BLaER1 treated with 17β-estradiol and CSF1 and Interleukin-3, amounts not matched to agents 10 nM and 100 nM (cell line): Measurements from ENCODE around the gene NECTIN4.

Source experiments
- H3K27ac ChIP-seq, 11 experiments: shearing (Covaris generic); formaldehyde crosslinking; 2 replicates each; pipeline ENCODE4 v1.8.1; 2022
- H3K27me3 ChIP-seq, 11 experiments: shearing (Covaris generic); formaldehyde crosslinking; 2 replicates each; pipeline ENCODE4 v1.8.1; 2022
- H3K36me3 ChIP-seq, 11 experiments: shearing (Covaris generic); formaldehyde crosslinking; 2 replicates each; pipeline ENCODE4 v1.8.1; 2022
- H3K4me1 ChIP-seq, 10 experiments: shearing (Covaris generic); formaldehyde crosslinking; 2 replicates each; pipeline ENCODE4 v1.8.1; 2022
- H3K4me2 ChIP-seq, 11 experiments: shearing (Covaris generic); formaldehyde crosslinking; 2 replicates each; pipeline ENCODE4 v1.8.1; 2022
- H3K4me3 ChIP-seq, 10 experiments: shearing (Covaris generic); formaldehyde crosslinking; 2 replicates each; pipeline ENCODE4 v1.8.1; 2022
- H3K9ac ChIP-seq, 11 experiments: shearing (Covaris generic); formaldehyde crosslinking; 2 replicates each; pipeline ENCODE4 v1.8.1; 2022
- H3K9me3 ChIP-seq, 11 experiments: shearing (Covaris generic); formaldehyde crosslinking; replicated peaks in 1 of 11; 2 replicates each; pipeline ENCODE4 v1.8.1; 2022
- H4K20me1 ChIP-seq, 11 experiments: shearing (Covaris generic); formaldehyde crosslinking; 2 replicates each; pipeline ENCODE4 v1.8.1; 2022
- Cebpa-rat ChIP-seq, 11 experiments: shearing (Covaris generic); IDR thresholded peaks; 2 replicates each; pipeline ENCODE4 v1.8.1; 2022

NECTIN4 gene

DNA sequence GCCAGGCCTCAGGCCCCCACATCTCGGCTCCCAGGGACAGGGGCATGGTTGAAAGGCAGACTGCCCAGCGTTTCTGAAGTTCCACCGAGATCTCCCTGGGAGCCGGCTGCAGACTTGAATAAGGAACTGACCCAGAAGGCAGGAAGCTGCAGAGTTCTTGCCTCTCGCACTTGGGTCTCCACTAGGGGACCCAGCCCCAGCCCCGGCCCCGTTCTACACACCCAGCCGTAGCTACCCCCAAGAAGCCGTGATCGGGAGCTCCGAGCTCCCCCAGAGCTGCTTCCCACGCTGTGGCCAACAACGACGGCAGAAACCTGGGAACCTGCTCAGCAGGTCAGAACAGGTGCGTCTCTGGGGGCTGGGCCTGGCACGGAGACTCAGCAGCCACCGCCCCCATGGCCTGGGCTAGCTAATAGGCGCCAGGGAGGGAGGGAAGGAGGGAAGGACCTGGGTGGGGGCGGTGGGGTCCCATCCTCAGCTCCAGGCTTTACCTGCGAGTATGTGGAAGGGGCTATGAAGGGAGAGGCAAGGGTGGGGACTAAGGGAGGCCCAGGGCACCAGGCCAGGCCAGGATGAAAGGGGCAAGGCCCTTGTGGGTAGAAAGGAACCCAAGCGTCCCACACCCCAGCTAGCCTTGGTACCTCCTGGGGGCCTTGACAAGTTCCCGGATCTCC lies at the start of gene NECTIN4:
Gene NECTIN4 (minus strand): TSS at position 308 of the 674 bp plus-strand sequence. CDS start 262 bp downstream, at position 46.
- H3K27ac ChIP-seq: peak within 1 kb of the TSS in 4 of 11 experiments; percentile 5 to 50 (median 28); a peak in 4 of 22 replicates

DNA sequence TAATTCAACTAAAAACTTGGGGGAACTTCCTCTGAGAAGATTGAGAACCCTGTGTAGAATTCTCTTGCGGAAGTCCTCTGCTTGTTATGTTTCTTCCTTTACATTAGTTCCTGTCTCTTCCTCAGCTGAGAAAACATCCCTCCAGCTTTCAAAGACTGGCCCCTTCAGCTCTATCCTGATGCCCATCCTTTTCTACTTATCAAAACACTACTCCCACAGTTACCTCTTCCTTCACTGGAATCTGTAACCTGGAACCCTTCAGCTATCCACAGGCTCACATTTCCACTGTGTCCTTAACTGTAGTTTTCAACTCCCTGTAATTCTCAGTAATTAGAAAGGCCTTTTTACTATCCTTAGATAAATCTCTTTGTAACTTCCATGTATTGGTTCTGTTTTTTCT lies 49.1 kb upstream of the NECTIN4 start:
- Histone ChIP-seq H3K27me3 (no peaks in the 10 kb centered on the region), H3K9me3 (no peaks in the 10 kb centered on the region), H3K27ac (no peak overlapping the region; a peak in 1 of 22 replicates), H3K4me3 (no peak overlapping the region), H3K4me1 (peaks cover 8 to 61% (median 23%) of the 10 kb centered on the region in 10 experiments), H3K9ac (peak overlapping the region in 2 of 11 experiments; percentile 6 to 19; a peak in 1 of 22 replicates), H3K36me3 (peaks cover 0 to 17% (median 3%) of the 10 kb centered on the region in 11 experiments; a peak in 4 of 22 replicates), H3K4me2 (peak overlapping the region in 3 of 11 experiments; percentile 8 to 50 (median 13); a peak in 3 of 22 replicates), H4K20me1 (0 out of 22 replicates have a peak, but pooled peaks cover 0 to 7% (median 0%) of the 10 kb centered on the region in 11 experiments)
- no peak for TF ChIP-seq Cebpa-rat (IDR thresholded peaks at IDR 0.05)

More for the DNA sequence above, at the start of gene NECTIN4:
- Histone ChIP-seq H3K4me1 (peaks cover 0 to 83% (median 15%) of the 10 kb centered on the region in 10 experiments; a peak in 10 of 20 replicates), H3K9ac (peak within 1 kb of the TSS in 2 of 11 experiments; percentile 19 to 21; a peak in 2 of 22 replicates), H3K27me3 (no peaks in the 10 kb centered on the region), H3K4me2 (peak within 1 kb of the TSS in 4 of 11 experiments; percentile 39 to 85 (median 74); a peak in 8 of 22 replicates), H3K4me3 (no peak within 1 kb of the TSS), H3K9me3 (no peaks in the 10 kb centered on the region), H4K20me1 (no peaks in the 10 kb centered on the region), H3K36me3 (no peaks in the 10 kb centered on the region)
- no peak for TF ChIP-seq Cebpa-rat (IDR thresholded peaks at IDR 0.05)

DNA sequence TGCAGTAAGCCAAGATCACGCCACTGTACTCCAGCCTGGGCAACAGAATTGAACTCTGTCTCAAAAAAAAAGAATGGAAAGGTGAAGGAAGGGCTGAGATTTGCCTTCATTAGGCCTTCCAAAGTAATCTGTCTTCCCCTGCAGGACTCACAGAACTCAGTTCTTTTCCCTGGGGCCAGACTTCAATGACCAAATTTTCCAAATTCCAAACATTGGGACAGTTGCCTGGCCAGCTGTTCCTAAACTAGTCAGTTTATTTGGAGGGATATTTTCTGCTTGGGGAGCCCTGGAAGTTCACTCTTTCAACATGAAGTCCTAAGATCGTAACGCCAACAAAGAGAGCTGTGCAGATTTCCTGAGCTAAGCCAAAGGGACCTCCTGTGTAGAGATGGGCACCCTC lies 48.5 kb upstream of the NECTIN4 start:
- Histone ChIP-seq H3K27me3 (no peaks in the 10 kb centered on the region), H4K20me1 (0 out of 22 replicates have a peak, but pooled peaks cover 0 to 7% (median 0%) of the 10 kb centered on the region in 11 experiments), H3K27ac (no peak overlapping the region; a peak in 1 of 22 replicates), H3K9me3 (no peaks in the 10 kb centered on the region), H3K36me3 (peaks cover 0 to 17% (median 3%) of the 10 kb centered on the region in 11 experiments; a peak in 4 of 22 replicates), H3K4me3 (no peak overlapping the region), H3K4me2 (peak overlapping the region in 3 of 11 experiments; percentile 8 to 50 (median 13); a peak in 4 of 22 replicates), H3K9ac (peak overlapping the region in 2 of 11 experiments; percentile 6 to 13; a peak in 1 of 22 replicates), H3K4me1 (peaks cover 10 to 62% (median 24%) of the 10 kb centered on the region in 10 experiments)
- no peak for TF ChIP-seq Cebpa-rat (IDR thresholded peaks at IDR 0.05)

DNA sequence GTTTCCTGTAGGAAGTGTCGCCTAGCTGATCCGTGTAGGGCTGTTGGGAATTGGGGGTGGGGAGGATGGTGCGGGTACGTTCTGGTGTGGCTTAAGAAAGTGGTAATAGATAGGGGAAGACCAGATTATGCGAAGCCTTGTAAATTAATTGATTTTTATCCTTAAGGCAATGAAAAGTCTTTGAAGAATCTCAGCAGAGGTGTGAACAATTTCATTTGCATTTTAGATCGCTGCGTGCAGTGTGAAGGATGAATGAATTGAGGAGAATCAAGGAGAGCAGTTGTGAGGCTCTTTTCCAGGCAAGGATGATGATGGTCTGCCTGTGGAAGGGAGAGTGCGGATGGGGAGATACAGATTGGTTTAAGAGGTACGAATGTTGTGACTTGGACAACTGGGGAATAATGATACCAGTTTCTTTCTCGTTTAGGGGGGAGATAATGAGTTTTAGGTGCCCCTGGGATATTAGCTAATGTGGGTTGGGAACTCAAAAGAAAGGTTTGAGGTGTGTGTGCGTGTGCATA lies 43.9 kb upstream of the NECTIN4 start:
- no peak for TF ChIP-seq Cebpa-rat (IDR thresholded peaks at IDR 0.05)
- Histone ChIP-seq H3K27me3 (no peaks in the 10 kb centered on the region), H4K20me1 (peaks cover 0 to 28% (median 7%) of the 10 kb centered on the region in 11 experiments; a peak in 10 of 22 replicates), H3K4me1 (peaks cover 42 to 83% (median 58%) of the 10 kb centered on the region in 10 experiments), H3K36me3 (peaks cover 20 to 42% (median 26%) of the 10 kb centered on the region in 11 experiments), H3K9me3 (no peaks in the 10 kb centered on the region), H3K27ac (peak overlapping the region; percentile 87 to 98 (median 95)), H3K9ac (peak overlapping the region; percentile 88 to 96 (median 93)), H3K4me2 (peak overlapping the region; percentile 83 to 96 (median 91)), H3K4me3 (peak overlapping the region; percentile 71 to 87 (median 82))

DNA sequence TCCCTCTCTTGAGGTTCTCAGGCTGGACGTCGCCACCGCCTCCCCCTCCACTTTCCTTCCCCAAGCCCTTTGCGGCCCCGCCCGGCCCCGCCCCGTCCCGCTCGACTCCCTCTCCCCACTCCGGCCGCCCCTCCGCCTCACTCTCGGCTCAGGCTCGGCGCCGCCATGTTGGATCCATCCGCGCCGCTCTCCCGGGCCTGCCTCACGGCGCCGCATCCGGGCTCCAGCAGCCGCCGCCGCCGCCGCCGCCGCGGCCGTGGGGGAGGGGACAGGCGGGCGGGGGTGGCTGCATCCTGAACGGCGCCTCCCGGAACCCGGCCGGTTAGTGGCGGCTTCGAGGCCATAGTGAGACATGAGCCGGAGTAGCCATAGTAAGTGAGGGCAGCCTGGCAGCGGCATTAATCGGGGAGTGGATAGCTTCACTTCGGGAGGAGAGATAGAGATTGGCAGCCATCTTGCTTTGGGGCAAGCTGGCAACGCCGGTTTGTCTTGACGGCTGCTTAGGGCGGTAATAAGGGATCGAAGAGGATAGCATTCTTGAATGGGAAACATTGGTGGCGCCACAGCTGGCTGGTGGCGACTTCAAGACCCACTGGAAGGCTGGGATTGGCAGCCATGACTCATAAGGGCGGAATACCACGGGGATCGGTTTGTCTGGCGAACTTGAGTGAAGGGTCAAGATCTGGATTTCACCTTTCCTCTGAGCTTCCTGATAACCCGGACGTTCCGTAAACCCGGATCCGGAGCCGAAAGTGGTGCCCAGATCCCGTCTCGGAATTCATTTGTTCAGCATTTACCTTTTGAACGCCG lies 43.3 kb upstream of the NECTIN4 start, which contains the start of gene DEDD:
Gene DEDD (minus strand): TSS at position 258 of the 810 bp plus-strand sequence. CDS start 8,205 bp downstream, outside the sequence.
- peaks cover 27 to 49% (median 33%) of the 10 kb centered on the region in 11 experiments for H3K36me3 ChIP-seq
- peak within 1 kb of the TSS; percentile 71 to 87 (median 82) for H3K4me3 ChIP-seq
- peaks cover 49 to 83% (median 64%) of the 10 kb centered on the region in 10 experiments for H3K4me1 ChIP-seq
- peak within 1 kb of the TSS; percentile 88 to 96 (median 93) for H3K9ac ChIP-seq
- no peaks in the 10 kb centered on the region for H3K27me3 ChIP-seq
- H3K27ac ChIP-seq: peak within 1 kb of the TSS; percentile 87 to 98 (median 95)
- no peaks in the 10 kb centered on the region for H3K9me3 ChIP-seq
- H3K4me2 ChIP-seq: peak within 1 kb of the TSS; percentile 87 to 97 (median 94)
- H4K20me1 ChIP-seq: peaks cover 0 to 34% (median 14%) of the 10 kb centered on the region in 11 experiments; a peak in 11 of 22 replicates
- no peak for TF ChIP-seq Cebpa-rat (IDR thresholded peaks at IDR 0.05)

DNA sequence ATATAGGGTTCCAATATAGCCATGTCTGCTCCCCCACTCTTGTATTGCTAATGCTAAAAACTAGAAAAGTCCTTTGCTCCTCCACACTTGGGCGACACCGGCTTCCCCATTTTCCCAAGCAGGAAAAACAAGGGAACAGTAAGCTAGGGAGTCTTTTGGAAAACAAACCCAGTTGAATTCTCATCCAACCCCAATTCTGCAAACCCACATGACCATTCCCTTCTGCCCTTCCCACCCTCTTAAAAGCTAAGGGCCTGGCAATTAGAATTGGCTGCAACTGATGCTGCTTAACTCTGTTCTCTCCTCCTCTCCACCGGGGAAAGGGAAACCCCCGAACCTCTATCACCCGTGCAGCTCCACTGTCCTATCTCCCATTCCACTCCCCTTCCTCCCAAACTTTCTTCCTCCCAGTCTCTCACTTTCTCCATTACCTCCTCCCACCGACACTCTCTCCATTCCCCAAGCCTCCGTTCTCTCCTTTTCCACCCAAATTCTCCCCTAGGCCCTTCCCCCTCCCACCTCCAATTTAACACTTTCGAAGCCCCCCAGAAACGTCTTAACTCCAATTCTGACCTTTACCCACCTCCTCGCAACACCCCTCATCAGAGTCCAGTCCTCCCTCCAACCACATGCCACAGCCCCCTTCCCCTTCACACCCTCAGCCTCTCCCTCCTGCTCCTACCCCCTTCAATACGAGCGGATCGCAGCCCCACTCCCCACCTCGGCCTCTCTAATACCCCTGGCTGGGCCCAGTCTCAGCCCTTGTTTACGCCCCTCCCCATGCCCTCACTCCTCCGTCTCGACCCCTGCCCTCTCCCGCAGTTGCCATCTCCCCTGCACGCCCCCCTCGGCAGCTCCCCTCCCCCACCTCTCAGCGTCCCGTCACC lies 42.4 kb upstream of the NECTIN4 start:
- peaks cover 0 to 43% (median 18%) of the 10 kb centered on the region in 11 experiments; a peak in 11 of 22 replicates for H4K20me1 ChIP-seq
- peaks cover 53 to 81% (median 68%) of the 10 kb centered on the region in 10 experiments for H3K4me1 ChIP-seq
- H3K4me2 ChIP-seq: peak overlapping the region; percentile 84 to 97 (median 92)
- H3K9ac ChIP-seq: peak overlapping the region; percentile 88 to 96 (median 93)
- H3K4me3 ChIP-seq: peak overlapping the region; percentile 71 to 87 (median 82)
- peaks cover 35 to 57% (median 41%) of the 10 kb centered on the region in 11 experiments for H3K36me3 ChIP-seq
- no peaks in the 10 kb centered on the region for H3K27me3 ChIP-seq
- no peak for TF ChIP-seq Cebpa-rat (IDR thresholded peaks at IDR 0.05)
- peak overlapping the region; percentile 87 to 98 (median 95) for H3K27ac ChIP-seq
- H3K9me3 ChIP-seq: no peaks in the 10 kb centered on the region

DNA sequence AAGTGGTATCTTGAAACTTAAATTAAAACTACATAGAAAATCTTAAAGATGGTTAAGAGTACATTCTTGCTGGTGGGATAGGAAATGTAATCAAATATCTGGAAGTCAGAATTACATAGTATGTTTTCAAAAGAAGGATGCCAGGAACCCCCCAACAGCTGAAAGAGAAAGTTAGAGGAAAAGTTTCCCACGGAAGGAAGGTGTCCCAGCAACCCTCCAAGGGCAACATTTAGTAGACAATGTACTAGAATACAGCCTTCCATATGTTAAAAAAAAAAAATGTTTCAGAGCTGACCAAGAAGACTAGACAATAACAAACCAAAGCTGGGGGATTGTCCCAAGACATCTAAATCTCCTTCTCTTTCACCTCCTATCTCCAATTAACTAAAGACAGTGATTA lies 40.9 kb upstream of the NECTIN4 start:
- Histone ChIP-seq H3K36me3 (peaks cover 50 to 62% (median 56%) of the 10 kb centered on the region in 11 experiments), H4K20me1 (peaks cover 0 to 58% (median 28%) of the 10 kb centered on the region in 11 experiments; a peak in 12 of 22 replicates), H3K27me3 (no peaks in the 10 kb centered on the region), H3K4me3 (peak overlapping the region in 2 of 10 experiments; percentile 75 to 87; a peak in 2 of 20 replicates), H3K4me2 (peak overlapping the region; percentile 84 to 97 (median 92)), H3K4me1 (peaks cover 53 to 69% (median 60%) of the 10 kb centered on the region in 10 experiments), H3K27ac (no peak overlapping the region), H3K9me3 (no peaks in the 10 kb centered on the region), H3K9ac (no peak overlapping the region)
- no peak for TF ChIP-seq Cebpa-rat (IDR thresholded peaks at IDR 0.05)
